ENCODE data around the gene NPTX1.
A peak's percentile ranks its signal among the peaks of the same experiment; 100 is the strongest.

NPTX1 gene

DNA sequence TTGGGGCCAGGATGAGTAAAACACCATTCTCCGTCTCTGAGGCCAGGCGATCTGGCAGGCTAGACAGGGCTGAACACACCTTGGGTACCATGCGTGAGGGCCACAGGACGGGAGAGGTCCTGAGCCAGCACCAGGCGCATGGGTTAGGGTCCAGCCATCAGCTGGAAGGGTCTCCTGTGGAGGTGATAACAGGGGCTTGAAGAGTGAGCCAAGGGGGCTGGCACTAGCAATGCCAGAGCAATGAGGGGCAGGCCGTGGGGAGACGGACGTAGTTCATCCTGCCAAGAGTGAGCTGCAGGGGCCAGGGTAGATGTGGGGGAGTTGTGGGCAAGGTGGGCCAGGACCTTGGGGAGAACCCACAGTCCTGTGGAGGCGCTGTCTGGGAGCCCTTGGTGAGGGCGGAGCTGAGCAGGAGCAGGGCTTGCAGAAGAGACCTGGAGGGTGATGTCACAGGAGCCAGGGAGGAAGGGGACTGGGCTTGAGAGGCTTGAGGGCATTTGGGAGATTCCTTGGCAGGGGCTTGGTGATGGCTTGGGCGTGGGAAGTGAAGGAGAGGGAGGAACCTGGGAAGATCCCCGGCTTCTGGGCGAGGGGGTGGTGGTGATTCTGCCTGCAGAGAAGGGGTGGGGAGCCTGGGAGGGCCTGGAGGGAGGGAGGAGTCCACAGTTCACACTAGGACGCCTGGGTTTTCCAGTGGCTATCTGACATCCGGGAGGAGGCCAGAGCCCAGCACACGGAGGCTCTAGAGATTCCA is 6.3 kb upstream of the NPTX1 start:
- Histone ChIP-seq H3K27ac (no peak overlapping the region), H3K4me3 (no peak overlapping the region)

DNA sequence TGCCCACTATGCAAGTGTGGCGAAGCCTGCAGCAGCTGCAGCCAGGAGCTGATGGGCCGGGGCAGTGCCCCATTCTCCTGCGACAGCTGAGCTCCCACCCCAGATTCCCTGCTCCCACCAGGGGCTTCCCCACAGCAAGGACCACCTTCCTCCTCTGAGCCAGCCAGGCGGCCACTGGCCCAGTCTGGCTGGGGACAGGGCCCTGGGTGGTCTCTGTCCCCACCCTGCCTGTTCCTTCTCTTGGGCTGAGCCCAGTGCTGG is 5.6 kb upstream of the NPTX1 start:
- Histone ChIP-seq H3K4me3 (no peak overlapping the region), H3K27ac (no peak overlapping the region)

DNA sequence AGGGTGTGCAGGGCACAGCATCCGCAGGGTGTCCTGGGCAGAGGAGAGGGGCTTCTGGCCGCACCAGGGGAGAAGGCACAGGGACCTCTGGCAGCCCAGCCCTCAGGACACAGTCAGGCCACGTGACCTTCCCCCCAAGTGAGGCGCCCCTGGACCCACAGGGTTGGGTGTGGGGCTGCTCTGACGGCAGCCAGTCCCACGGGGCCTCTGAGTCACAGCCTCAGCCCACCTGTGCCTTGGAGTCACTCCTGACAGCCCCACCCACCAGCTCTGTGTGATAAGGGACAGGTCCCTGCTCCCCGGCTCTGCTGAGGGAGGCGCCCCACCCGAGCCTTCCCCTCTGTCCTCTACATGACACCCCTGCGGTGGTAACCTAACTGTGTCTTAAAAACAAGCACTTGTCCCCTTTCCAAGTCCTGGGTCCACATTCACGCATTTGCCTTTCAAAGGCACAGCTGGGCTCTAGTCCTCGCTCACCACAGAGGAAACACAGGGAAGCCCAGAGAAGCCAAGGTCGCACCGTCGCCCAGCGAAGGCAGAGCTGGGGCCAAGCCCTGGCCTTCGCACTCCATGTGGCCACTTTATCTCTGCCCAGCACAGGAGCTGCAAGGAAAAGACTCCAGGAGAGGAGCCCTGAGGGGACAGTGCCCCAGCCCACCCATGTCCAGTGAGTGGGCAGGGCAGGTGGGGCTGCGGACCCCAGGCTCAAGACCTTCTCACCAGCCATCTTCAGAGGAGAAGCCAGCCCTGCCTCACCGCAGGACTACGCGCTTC is 5.1 kb upstream of the NPTX1 start:
- H3K27ac ChIP-seq, result no peak overlapping the region

DNA sequence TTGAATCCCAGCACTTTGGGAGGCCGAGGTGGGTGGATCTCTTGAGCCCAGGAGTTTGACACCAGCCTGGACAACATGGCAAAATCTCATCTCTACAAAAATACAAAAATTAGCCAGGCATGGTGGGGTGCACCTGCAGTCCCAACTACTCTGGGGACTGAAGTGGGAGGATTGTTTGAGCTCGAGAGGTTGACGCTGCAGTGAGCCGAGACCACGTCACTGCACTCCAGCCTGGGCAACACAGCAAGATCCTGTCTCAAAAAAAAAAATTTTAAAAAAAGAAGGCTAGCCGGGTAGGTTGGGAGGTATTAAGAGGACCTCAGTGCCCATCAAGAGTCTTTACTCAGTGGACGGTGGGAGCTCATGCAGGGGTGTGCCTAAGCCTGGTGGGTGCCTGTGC is 3.8 kb upstream of the NPTX1 start:
- Histone ChIP-seq H3K27ac (no peak overlapping the region), H3K4me3 (no peak overlapping the region)

More for the DNA sequence above, 5.1 kb upstream of the NPTX1 start:
- no peak overlapping the region for H3K4me3 ChIP-seq

DNA sequence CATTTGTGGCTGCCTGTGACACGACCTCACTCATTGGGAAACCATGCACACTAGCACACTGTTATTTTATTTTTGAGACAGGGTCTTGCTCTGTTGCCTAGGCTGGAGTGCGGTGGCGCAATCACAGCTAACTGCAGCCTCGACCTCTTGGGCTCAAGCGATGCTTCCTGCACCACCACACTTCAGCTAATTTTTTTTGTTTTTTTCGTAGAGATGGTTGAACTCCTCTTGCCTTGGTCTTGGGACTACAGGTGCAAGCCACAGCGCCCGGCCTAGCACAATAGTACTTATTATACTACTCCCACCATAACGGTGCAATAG is 2.8 kb upstream of the NPTX1 start:
- Histone ChIP-seq H3K27ac (no peak overlapping the region), H3K4me3 (no peak overlapping the region)

DNA sequence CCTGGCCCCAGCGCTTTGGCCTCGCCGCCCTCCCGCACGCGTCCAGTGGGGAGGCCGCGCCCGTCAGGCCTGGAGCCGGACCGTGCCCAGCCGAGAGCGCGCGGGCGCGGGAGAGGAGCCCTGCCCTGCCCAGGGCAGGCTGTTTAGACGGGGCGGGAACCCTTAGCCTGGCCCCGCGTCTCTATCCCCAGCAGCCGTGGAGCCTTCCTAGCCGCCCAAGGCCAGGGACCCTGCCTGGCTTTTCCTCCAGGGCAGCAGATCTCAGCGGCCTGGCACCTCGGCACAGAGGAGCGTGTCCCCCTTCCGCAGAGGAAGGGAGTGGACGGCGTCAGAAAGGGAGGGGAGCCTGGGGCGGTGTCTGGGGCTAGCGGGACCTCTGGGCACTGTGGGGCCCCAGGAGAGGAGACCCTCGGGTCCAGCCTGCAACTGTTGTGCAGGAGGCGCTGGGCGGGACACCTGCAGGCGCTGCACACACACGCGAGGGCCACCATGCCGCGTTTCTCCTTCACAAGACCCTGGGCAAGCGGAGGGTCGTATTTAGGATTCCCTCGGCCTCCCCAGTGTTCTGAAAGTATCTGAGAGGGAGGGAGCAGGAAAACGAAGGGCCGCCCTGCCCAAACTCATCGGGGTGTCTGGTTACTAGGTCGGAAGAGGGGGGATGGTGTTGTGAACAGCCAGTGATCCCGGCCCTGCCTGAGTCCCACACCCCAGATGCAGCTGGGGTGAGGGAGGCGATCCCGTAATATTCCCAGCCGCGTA is 2.3 kb upstream of the NPTX1 start:
- no peak overlapping the region for H3K27ac ChIP-seq
- H3K4me3 ChIP-seq, result peak overlapping the region in 2 of 7 experiments; percentile 20 to 24

DNA sequence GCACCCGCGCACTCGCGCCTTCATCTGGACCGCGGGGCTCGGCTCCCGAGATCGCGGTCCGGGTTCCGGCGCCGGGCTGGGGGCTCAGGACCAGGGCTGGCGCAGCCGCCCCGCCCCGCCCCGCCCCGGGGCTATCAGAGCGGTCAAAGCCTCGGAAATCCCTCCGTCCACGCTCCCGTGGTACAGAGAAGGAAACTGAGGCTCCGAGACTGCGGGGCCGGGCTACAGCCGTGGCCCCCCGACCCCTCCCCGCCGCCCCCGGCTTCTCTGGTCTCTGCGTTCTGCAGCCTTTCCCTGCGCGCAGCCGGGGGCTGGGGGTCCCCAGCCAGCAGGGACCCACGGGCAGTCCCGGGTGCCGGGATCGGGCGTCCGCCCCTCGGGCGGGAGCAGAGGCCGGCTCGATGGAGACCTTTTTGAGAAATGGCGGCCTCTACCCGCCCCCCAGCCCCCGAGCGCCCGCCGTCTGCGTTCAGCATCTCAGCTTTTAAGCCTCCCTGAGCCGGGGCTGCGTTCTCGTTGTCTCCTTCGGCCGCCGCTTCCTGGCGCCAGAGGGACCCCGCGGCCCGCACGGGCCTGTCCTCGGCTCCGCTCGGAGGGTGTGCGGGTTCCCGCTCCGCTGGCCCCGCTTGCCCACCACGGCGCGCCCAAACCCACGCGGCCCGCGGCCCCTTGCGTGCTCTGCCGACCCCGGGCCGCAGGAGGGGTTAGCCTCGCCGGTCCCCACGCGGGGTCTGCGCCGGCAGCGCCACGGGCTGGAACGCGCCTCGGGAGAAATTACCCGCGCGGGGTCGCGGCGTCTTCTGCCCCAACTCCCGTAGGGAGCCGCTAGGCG is 1.5 kb upstream of the NPTX1 start:
- Histone ChIP-seq H3K4me3 (peak overlapping the region in 2 of 7 experiments; percentile 20 to 24), H3K27ac (no peak overlapping the region)

DNA sequence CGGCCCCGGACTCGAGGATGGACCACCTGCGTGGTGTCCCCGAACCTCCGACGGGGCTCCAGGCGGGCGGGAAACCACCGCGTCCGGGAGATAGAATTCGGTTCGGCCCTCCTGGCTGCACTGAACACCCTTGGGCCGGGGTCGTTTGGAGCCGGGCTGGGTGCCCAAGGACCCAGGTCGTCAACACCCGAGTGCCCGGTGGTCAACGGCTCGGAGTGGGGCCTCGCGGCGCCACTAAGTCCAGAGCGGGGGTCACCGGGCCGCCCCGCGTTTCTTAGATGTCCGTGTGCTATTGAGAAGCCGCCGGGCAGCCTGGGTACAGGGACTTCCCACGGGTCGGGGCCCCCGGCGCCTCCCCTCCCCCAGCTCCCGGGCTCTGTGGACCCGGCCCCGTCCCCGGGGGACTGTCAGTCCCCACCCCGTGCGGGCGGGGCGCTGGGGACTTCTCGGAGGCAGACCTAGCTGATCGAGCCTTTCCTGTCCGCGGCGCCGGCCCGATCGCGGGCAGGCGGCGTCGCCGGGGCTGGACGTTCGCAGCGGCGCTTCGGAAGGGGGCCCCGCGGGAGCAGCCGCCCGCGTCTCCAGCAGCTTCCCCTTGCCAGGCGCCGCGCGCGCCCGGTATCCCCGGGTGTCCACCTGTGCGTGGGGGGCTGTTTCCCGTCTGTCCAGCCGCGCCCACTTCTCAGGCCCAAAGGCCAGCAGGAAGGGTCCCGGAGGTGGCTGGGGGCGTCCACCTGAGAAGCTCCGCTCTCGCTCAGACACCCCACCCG is 655 bp upstream of the NPTX1 start:
- H3K27ac ChIP-seq, result no peak overlapping the region
- peak overlapping the region in 3 of 7 experiments; percentile 1 to 24 (median 20) for H3K4me3 ChIP-seq

DNA sequence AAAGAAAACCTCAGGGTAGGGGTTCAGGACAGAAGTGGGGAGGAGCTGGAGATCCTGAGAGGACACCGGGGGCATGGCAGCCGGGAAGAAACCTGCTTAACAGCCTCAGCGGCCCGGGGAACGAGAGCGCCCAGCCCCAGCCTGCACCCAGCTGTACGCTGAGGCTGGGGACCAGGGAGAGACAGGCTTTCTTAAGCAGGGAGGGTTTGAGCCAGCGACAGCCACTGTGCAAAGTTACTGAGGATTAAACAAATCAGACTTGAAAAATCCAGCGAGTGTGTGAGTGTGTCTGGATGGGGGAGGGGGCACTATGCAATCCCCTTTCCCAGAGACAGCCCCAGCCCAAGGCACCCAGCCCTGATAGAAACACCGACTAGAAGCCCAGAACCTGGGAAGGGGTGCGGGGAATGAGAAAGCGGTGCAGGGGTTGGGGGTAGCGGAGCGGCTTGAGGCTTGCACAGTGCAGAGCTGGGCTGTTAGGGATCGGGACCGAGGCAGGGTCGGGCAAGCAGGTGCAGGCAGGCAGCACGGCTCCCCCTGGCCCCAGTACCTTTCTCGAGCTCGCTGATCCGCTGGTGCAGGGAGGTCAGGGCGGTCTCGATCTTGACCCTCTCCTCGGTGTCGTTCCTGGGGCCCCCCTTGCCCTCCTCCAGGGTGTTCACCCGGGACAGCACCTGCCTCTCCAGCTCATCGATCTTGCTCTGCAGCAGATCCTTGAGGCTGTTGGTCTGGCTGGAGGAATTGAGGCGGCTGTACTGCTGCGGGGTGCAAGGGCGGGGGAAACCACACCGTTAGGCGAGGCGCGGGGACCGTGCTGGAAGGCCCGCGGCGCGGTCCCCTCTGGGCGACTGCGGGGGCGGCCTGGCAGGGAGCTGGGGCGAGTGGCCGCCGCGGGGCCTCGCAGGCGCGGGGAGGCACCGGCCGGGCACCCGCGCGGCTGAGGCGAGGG is 1.2 kb downstream of the NPTX1 start:
- Histone ChIP-seq H3K4me3 (peak overlapping the region in 2 of 7 experiments; percentile 20 to 24), H3K27ac (no peak overlapping the region)

DNA sequence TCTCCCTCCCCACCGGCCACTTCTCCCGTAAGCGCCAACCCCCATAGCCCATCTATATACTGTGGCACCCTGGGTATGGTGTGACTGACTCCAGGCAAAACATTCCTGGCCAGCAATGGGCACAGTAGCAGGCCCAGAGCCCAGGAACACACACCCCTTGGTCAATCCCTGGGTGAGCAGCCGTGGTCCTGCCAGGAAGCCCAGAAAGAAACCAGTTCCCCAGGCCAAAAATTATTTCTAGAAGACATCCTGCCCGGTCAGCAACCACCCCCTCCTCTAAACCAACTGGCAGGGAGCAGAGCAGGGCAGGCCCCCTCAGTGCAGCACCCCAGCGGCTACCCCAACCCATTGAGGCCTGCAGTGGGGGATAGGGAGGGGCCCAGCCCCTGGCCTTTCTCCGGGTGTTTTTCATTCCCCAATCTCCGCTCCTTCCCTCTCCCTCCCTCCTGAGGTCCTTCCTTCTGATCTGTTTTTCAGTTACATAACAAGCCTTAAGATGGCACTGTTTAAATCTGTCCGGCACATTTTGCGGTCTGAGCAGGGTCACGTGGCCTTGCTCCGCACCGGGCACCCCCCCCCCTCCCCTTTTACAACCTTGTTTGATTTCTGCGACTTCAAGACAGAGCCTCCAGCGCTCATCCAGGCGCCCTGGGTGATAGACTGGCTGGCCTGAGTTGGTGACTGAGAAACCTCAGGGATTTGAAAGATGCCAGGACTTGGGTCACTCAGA is 2.0 kb downstream of the NPTX1 start:
- no peak overlapping the region for H3K27ac ChIP-seq
- no peak overlapping the region for H3K4me3 ChIP-seq

DNA sequence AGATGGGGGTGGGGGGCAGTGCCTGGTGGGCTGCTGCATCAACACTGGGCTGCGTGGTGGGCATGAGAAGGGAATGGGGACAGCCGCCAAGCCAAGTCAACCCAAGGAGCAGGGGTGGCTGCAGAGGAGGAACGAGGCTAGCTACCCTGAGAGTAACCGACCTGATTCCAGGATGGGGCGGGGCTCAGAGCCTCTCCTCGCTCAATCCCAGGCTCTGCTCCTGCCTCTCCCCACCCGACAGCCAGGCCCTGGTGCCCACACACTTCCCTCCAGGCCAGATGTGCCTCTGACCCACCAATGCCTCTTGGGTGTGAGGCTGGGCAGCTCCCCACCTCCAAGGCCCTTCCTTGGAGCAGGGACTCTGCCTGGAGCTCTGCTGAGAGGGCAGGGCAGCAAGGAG is 2.7 kb downstream of the NPTX1 start:
- no peak overlapping the region for H3K27ac ChIP-seq
- H3K4me3 ChIP-seq, result no peak overlapping the region

DNA sequence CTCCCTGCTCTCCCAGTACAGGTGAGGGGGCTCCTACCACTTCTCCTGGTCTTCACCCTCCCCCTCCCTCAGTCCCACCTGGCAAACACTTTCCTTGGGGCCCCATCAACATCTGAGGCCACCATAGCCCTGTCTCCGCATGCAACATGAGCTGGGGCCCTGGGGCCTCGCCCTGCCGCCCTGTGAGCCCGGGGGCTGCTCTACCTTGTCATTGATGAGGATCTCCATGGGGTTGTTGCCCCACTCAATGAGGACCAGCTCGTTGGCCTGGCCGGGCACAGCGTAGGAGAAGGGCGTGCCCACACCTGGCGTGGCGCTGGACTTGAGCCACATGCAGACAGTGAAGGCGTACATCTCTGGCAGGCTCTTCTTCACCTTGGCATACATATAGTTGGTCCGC is 3.4 kb downstream of the NPTX1 start:
- no peak overlapping the region for H3K4me3 ChIP-seq
- no peak overlapping the region for H3K27ac ChIP-seq

DNA sequence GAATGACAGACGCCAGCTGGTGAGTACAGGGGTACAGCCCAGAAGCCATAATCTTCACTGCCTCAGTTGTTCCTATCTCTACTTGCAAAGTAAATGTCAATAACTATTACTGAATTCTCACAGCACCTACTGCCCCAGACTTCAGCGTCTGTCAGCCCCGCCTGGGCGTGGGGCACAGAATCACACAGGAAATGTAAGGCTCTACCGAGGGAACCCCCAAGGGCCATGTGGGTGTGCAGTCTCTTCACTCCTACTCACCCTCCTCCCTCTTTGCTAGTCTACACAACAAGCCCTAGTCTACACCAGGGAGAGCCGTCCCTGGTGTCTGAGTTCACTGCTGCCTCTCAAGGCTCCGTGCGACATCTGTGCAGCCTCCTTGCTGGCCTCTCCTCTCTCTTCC is 4.5 kb downstream of the NPTX1 start:
- Histone ChIP-seq H3K4me3 (no peak overlapping the region), H3K27ac (no peak overlapping the region)

DNA sequence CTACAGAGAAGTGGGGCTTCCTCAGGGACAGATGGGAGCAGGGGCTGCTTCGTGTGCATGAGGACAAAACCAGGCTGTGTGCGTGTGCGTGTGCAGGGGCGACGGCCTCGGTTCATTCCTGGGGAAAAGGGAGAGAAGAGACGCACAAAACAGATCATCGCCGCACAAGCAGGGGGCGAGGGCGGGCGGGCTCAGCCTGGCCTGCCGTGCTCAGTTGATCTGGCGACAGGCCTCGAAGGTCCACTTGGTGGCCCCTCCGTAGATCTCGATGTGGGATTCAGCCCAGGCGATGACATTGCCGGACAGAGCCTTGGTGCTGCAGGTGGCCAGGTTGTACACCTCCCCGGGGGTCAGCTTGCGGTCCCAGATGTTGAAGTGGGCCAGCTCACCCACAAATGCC is 5.8 kb downstream of the NPTX1 start:
- H3K4me3 ChIP-seq, result no peak overlapping the region

DNA sequence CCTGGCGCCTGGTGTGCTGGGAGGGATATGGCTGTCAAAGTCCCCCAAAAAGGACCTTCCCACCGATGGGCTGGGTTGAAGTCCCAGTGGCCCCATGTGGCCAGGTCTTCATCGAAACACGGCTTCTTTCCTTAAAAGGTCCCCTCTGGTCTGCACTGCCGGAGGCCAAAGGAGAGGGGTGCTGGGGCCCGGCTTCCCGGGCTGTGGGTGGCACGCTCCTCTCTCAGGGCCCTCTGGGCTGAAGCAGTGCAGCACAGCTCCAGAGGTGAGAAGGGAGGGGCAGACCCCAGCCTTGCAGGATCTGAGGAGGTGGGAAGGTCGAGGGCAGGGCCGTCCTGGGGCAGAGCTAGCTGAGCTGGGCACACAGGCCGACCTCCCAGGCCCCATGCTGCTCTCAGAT is 6.7 kb downstream of the NPTX1 start:
- H3K27ac ChIP-seq, result no peak overlapping the region
- no peak overlapping the region for H3K4me3 ChIP-seq

More for the DNA sequence above, 5.8 kb downstream of the NPTX1 start:
- H3K27ac ChIP-seq, result no peak overlapping the region

DNA sequence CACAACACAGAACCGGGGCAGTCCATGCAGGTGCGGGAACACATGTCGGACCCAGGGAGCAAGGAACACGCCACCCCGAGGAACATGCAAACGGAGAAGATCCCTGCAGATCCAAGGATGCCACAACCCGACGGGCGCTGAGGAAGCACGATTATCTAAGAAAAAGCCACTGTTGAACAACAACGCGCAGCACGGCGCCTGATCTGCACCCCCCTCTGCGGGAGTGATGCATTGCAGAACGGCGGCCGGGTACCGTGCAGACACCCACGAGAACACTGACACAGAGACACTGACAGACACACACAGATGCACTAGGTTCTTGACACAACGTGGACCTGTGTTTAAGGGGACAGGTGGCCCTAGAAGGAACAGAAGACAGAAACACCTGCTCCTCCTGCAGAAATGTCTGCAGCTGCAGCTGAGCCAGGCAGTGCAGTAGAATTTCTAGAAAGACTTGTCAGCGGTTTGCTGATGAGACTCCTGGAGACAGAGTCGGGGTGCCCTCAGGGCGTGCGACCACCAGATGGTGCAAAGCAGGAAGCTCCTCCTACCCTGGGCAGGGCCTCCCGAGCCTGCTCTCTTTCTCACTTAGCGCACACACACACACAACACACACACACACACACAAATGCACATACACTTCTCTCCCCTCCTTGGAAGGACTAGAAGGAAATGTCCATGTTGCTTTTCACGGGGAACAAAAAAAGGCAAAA is 7.5 kb downstream of the NPTX1 start:
- Histone ChIP-seq H3K4me3 (no peak overlapping the region), H3K27ac (no peak overlapping the region)

DNA sequence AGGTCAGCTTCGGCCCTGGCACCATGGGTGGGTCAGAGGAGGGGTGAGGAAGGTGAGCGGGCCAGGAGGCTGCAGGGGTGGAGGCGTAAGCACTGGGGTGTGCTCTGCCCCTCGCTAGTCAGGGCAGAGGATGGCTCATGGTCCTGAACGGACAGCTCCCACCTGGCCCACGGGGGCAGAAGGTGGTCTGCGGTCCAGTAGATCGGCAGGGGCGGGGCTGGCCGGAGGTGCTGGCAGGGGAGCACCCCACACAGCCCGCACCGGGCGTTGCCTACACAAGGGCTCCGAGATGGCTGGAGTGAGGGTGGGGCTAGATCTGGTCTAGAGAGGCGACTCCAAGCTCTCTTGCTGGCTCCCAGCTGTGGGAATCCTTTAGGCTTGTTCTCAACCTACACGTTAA is 8.2 kb downstream of the NPTX1 start:
- H3K27ac ChIP-seq, result no peak overlapping the region
- no peak overlapping the region for H3K4me3 ChIP-seq

Measured in skin epidermis (tissue), 12 donors.